Measurements from ENCODE around the gene UXS1. TPM values are rescaled to one million over a fixed set of nuclear protein-coding genes. Genes with fewer than 3 reads are reported as not detected.

UXS1 gene
- total RNA-seq, 1 donor = 24.0 TPM

DNA sequence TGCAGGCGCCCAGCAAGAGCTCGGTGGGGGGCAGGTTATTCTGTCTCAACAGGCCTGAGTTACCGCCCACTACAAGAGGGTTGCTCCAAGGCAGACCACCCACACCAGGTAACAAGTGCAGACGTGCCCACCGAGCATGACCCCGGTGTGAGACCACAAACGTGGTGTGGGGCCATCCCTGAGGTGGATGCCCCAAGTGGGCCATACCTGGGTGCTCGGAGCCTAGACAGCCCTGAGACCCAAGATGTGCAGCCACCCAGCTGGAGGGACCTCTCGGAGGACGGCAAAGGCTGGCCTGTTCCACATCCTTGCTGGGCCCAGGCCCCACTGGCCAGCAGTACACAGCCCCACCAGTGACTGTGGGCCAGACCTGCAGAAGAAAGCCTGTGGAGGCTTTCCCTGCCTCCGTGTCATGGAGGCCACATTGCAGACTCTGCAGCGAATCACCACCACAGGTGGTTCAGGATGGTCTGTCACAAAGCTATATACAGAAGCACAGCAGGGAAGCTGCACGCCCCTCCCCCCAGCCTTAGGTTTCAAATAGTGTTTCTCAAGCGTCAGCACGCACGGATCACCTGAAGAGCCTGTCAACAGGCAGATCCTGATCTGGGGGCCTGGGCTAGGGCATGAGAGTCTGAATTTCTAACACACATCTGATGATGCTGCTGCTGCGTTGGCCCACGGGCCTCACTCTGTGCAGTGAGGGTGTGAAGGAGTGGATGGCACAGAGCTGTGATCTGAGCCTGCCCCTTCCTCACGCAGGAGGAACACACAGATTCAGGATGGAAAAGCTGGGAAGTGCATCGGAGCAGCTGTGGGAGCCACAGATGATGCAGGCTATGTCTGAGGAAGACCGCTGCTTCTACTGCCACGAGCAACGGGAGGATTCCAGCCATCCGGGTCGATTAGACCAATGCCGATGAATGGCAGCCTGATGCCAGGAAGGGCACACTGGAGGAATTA is 96.8 kb downstream of the UXS1 start:
- TF ChIP-seq, protein P1, sequence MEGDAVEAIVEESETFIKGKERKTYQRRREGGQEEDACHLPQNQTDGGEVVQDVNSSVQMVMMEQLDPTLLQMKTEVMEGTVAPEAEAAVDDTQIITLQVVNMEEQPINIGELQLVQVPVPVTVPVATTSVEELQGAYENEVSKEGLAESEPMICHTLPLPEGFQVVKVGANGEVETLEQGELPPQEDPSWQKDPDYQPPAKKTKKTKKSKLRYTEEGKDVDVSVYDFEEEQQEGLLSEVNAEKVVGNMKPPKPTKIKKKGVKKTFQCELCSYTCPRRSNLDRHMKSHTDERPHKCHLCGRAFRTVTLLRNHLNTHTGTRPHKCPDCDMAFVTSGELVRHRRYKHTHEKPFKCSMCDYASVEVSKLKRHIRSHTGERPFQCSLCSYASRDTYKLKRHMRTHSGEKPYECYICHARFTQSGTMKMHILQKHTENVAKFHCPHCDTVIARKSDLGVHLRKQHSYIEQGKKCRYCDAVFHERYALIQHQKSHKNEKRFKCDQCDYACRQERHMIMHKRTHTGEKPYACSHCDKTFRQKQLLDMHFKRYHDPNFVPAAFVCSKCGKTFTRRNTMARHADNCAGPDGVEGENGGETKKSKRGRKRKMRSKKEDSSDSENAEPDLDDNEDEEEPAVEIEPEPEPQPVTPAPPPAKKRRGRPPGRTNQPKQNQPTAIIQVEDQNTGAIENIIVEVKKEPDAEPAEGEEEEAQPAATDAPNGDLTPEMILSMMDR (IDR thresholded peaks at IDR 0.05; ENCODE audit: insufficient read depth, low read length) = no peak
- DNase-seq (ENCODE audit: low read depth) = no peak
- no peak overlapping the region for H3K4me3 ChIP-seq (ENCODE audit: low read depth, low read length)

DNA sequence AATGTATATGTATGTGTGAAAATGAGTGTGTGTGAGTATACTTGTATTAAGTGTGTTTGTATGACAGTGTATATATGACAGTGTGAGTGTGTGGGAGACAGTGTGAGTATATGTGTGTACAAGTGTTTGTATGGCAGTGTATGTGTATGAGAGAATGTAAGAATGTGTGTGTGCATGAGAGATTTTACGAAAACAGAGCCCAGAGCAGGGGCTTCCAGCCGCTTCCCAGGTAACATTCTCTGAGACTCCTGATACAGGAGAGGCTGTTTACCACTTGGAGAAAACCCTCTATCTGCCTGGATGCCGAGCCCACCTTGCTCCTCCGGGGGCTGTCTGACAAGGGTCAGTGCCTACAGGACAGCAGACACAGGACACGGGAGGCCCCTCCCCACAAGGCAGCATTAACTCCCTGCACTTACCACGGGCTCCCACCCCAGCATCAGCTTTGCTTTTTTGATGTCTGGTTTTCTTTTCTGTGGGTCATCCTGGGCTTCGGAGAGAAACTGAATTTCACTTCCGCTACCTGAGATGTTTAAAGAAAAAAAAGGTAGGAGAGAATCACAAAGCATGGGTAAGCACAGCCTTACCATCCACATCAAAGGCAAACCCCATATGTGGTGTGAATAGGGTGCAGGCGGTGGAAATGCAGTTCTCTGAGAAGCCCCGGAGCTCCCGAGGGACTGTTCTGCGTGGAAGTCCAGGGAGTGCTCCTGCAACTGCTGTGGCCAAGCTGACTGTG is 97.6 kb downstream of the UXS1 start:
- no peak overlapping the region for H3K4me3 ChIP-seq (ENCODE audit: low read depth, low read length)
- DNase-seq (ENCODE audit: low read depth) = no peak
- TF ChIP-seq, protein P1 (IDR thresholded peaks at IDR 0.05; ENCODE audit: insufficient read depth, low read length) = no peak

DNA sequence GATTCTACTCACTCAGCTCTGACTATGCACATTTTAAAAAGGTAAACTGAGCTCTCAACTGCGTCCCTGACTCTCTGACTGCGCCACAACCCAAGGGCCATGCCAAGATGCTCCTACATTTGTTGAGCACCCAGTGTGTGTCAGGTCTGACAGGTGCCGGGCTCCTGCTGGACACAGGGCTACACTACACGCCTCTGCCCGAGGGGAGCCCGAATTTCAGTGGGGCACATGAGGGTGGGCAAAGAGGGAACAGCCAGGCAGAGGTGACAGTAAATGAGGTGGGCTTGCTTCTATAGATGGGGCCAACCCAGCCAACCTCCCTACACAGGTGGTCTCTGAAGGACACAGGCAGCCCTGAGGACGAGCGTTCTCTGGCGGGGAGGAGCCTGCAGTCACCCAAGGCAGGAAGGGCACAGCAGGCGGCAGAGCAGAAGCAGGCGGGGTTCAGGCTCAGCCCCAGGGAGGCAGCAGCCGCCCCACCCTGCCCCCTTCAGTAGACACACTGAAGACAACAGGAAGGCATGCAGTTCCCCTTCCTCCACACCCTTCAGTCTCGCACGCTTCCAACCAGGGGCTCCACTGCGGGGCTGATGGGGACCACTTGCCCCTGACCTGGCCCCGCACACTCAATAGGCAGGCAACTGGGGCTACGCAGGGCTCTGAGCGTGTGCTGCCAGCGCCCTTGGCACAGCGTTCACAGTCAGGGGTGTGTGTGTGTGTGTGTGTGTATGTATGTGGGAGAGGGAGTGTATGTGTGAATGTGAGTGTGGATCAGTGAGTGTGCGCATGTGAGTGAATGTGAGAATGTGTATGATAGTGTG is 98.4 kb downstream of the UXS1 start:
- TF ChIP-seq, protein P1 (IDR thresholded peaks at IDR 0.05; ENCODE audit: insufficient read depth, low read length) = no peak
- DNase-seq (ENCODE audit: low read depth) = no peak
- no peak overlapping the region for H3K4me3 ChIP-seq (ENCODE audit: low read depth, low read length)

DNA sequence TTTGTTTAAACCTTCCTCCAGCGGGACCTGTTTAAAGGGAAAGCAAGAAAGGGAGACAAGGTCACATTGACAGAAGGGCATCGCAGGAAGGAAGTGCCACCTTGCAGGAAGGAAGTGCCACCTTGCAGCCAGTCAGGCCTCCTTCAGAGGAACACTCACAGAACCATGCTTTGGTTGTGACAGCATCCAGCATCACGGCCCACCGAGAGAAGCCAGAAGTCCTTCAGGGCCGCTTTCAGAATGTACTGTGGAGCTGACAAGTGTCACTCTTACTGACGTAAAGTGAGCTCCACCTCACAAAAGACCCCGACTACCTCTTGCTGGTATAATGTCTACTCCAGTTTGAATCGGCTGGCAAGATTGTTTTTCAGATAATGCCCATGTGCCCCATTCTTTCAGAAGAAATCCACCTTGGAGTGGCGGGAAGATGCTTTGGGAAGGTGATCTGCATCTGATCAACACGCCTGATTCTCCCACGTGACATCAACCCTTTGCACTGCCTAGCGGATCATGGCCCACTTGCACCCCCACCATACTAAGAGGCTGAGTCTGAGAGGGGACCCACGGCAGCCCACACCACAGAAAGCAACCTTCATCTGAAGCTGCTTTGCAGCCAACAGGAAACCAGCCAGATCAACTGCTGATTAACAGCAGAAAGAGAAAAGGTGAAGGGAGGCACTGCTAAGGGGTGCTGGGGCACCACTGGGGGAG is 99.8 kb downstream of the UXS1 start:
- H3K4me3 ChIP-seq (ENCODE audit: low read depth, low read length) = no peak overlapping the region
- TF ChIP-seq, protein P1 (IDR thresholded peaks at IDR 0.05; ENCODE audit: insufficient read depth, low read length) = no peak
- no peak for DNase-seq (ENCODE audit: low read depth)

DNA sequence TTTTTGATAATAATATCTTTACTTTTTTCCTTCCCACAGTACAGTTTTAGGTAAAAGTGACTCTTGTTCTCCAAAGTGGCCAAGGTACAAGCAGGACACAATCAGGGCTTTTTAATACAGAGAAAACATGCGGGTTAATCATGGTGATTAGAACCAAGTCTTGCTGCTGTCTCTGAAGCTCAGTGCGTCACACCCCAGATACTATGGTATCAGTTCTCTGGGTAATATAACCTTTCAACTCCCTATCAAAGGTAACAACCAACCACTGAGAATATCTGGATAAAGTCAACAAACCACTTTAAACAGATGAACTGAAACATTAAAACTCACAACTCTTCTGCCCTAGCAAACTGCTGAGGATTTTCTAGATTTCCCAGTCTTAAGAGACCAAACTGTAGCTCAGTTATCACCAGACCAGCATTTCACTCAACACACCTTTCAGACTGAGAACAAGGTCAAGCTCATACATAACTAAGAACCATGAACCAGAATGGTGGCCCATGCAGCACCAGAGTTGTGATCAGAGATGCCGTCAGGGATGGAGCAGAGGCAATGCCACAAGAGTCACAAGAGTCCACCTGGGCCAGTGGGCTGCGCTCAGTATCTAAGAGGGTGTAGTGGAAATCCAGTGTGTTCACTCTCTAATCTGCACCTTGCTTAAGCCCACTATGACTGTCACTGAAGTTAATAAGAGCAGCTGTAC is 103.0 kb downstream of the UXS1 start:
- TF ChIP-seq, protein P1 (IDR thresholded peaks at IDR 0.05; ENCODE audit: insufficient read depth, low read length) = no peak
- no peak for DNase-seq (ENCODE audit: low read depth)
- H3K4me3 ChIP-seq (ENCODE audit: low read depth, low read length) = no peak overlapping the region

All from fibroblast of the aortic adventitia (primary cell).